Activated CD4-positive, alpha-beta memory T cell treated with anti-CD3 and anti-CD28 coated beads, Interleukin-2, amount 10 ng/mL, durations not matched to agents 7 days and 5 days (primary cell): ENCODE data around the gene FAM13A. TPM values are rescaled to one million over a fixed set of nuclear protein-coding genes. Genes with fewer than 3 reads are reported as not detected.
"Not testable (repeated sequence)": the region's sequence is repeated elsewhere in the genome, so short reads cannot be mapped to it uniquely, and the experiment has no call there.

Experiments used
- CTCF ChIA-PET: fragments of 350-600 bp; sonication (Branson Sonifier 250); formaldehyde crosslinking; loops from one replicate; lab custom pipeline; 2021; ENCODE audit warnings: antibody characterized with exemption, inconsistent platforms; lab: Charles Lee
- POLR2A ChIA-PET: fragments of 350-600 bp; sonication (Branson Sonifier 250); formaldehyde crosslinking; loops from one replicate; lab custom pipeline; 2021; ENCODE audit warnings: antibody characterized with exemption; lab: Charles Lee
- DNase-seq: peaks from one replicate; pipeline ENCODE4 v3.0.0-alpha.2; 2020
- H3K27ac Mint-ChIP-seq: one replicate; pipeline ENCODE4 v1.8.0; 2021; ENCODE audit warnings: mild to moderate bottlenecking, mixed read lengths
- H3K27me3 Mint-ChIP-seq: one replicate; pipeline ENCODE4 v1.8.0; 2021; ENCODE audit warnings: mixed read lengths
- H3K36me3 Mint-ChIP-seq: one replicate; pipeline ENCODE4 v1.8.0; 2021; ENCODE audit warnings: low read depth, mixed read lengths
- H3K4me1 Mint-ChIP-seq: one replicate; pipeline ENCODE4 v1.8.0; 2021; ENCODE audit warnings: mixed read lengths
- H3K4me3 Mint-ChIP-seq: one replicate; pipeline ENCODE4 v1.8.0; 2021; ENCODE audit warnings: mild to moderate bottlenecking, mixed read lengths
- H3K9me3 Mint-ChIP-seq: one replicate; pipeline ENCODE4 v1.8.0; 2021; ENCODE audit warnings: mixed read lengths
- total RNA-seq, 2 experiments: library from RNA; stranded (reverse); gene quantifications; one replicate each; pipeline ENCODE4 v1.2.3, GENCODE V29; 2021

FAM13A gene
- total RNA-seq, 2 experiments from 2014 or later = 9.5 to 10.1 TPM

DNA sequence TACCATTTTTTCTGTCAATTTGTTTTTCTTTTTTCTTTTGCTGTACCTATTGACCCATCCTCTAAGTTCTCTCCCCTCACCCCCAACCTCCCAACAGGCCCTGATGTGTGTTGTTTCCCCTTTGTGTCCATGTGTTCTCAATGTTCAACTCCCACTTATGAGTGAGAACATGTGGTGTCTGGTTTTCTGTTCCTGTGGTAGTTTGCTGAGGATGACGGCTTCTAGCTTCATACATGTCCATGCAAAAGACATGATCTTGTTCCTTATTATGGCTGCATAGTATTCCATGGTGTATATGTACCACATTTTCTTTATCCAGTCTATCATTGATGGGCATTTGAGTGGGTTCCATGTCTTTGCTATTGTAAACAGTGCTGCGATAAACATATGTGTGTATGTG is 859 bp upstream of the FAM13A start:
- H3K27me3 Mint-ChIP-seq, DNase-seq, H3K36me3 Mint-ChIP-seq, CTCF ChIA-PET, H3K27ac Mint-ChIP-seq, POLR2A ChIA-PET, H3K4me3 Mint-ChIP-seq: not testable (repeated sequence)
- peaks cover 14% of the 10 kb centered on the region for H3K9me3 Mint-ChIP-seq
- H3K4me1 Mint-ChIP-seq = peaks cover 22% of the 10 kb centered on the region

- ChIA-PET POLR2A (no interaction called here), CTCF (no interaction called here)
- no peak overlapping the region for H3K27ac Mint-ChIP-seq
- H3K9me3 Mint-ChIP-seq = peaks cover 6% of the 10 kb centered on the region
- peaks cover 1% of the 10 kb centered on the region for H3K27me3 Mint-ChIP-seq
- H3K4me1 Mint-ChIP-seq = peaks cover 22% of the 10 kb centered on the region
- H3K4me3 Mint-ChIP-seq = no peak overlapping the region
- no peak for DNase-seq
- no peaks in the 10 kb centered on the region for H3K36me3 Mint-ChIP-seq
Measured at GRCh38 chr4:89056292-89056952, 563 bp downstream of the FAM13A start.

- DNase-seq = no peak
- ChIA-PET CTCF (no interaction called here), POLR2A (no interaction called here)
- Mint-ChIP-seq H3K4me1 (peaks cover 22% of the 10 kb centered on the region), H3K27ac (no peak overlapping the region), H3K9me3 (peaks cover 4% of the 10 kb centered on the region), H3K36me3 (no peaks in the 10 kb centered on the region), H3K27me3 (peaks cover 1% of the 10 kb centered on the region), H3K4me3 (no peak overlapping the region)
Measured at GRCh38 chr4:89055157-89056080, 1.6 kb downstream of the FAM13A start.

DNA sequence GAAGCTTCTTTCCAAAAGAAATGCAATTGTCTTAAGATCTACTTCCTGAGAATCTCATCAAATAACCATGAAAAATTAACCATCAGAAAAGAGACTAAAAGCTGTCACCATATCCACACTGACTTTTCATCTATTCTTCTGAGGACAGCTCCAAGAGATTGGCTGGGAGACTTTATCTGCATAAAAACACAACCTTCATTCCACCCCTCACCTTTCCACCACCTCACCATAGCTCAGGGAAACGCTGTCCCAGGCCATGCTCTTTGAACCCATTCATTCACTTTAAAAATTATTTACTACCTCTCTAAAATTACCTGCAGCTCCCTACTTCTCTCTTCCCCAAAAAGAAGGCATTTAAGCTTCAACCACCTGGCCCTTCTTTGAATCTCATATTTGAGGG is 2.4 kb downstream of the FAM13A start:
- peaks cover 22% of the 10 kb centered on the region for H3K4me1 Mint-ChIP-seq
- H3K27ac Mint-ChIP-seq = no peak overlapping the region
- H3K4me3 Mint-ChIP-seq = no peak overlapping the region
- ChIA-PET CTCF (no interaction called here), POLR2A (no interaction called here)
- H3K36me3 Mint-ChIP-seq = no peaks in the 10 kb centered on the region
- peaks cover 1% of the 10 kb centered on the region for H3K27me3 Mint-ChIP-seq
- H3K9me3 Mint-ChIP-seq = peaks cover 4% of the 10 kb centered on the region
- DNase-seq = no peak

GRCh38 chr4:89049853-89050252 is 7.1 kb downstream of the FAM13A start:
- Mint-ChIP-seq H3K9me3 (peaks cover 4% of the 10 kb centered on the region), H3K4me3 (no peak overlapping the region), H3K4me1 (peaks cover 4% of the 10 kb centered on the region), H3K27ac (no peak overlapping the region), H3K36me3 (no peaks in the 10 kb centered on the region), H3K27me3 (peaks cover 1% of the 10 kb centered on the region)
- no peak for DNase-seq
- CTCF ChIA-PET = no interaction called here
- POLR2A ChIA-PET = no interaction called here

- DNase-seq = no peak
- Mint-ChIP-seq H3K4me3 (no peak overlapping the region), H3K27me3 (peaks cover 1% of the 10 kb centered on the region), H3K9me3 (peaks cover 4% of the 10 kb centered on the region), H3K4me1 (no peaks in the 10 kb centered on the region), H3K36me3 (no peaks in the 10 kb centered on the region), H3K27ac (no peak overlapping the region)
- ChIA-PET CTCF (no interaction called here), POLR2A (no interaction called here)
Measured at GRCh38 chr4:89048906-89049601, 7.9 kb downstream of the FAM13A start.

DNA sequence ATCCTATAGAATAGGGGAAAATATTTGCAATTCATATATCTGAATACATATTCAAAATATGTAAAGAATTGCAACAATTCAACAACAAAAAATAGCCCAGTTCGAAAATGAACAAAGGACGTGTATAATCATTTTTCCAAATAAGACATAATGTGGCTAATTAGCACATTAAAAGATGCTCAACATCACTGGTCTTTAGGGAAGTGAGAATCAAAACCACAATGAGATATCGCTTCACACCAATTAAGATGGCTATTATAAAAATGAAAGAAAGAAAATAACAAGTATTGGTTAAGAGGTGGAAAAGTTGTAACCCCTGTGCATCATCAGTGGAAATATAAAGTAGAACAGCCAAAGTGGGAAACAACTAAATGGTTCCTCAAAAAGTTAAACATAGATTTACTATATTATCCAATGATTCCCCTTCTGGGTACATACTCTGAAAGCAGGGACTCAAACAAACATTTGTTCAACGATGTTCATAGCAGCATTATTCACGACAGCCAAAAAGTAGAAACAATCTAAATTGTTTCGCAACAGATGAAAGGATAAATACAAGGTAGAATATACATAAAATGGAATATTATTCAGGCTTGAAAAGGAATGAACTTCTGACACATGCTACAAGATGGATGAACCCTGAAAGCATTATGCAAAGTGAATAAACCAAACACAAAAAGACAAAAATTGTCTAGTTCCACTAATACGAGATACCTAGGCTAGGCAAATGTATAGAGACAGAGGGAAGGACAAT is 12.7 kb downstream of the FAM13A start:
- Mint-ChIP-seq H3K4me1 (no peaks in the 10 kb centered on the region), H3K9me3 (no peaks in the 10 kb centered on the region), H3K27ac (no peak overlapping the region), H3K36me3 (no peaks in the 10 kb centered on the region), H3K27me3 (peaks cover 2% of the 10 kb centered on the region), H3K4me3 (no peak overlapping the region)
- ChIA-PET POLR2A (no interaction called here), CTCF (no interaction called here)
- no peak for DNase-seq

DNA sequence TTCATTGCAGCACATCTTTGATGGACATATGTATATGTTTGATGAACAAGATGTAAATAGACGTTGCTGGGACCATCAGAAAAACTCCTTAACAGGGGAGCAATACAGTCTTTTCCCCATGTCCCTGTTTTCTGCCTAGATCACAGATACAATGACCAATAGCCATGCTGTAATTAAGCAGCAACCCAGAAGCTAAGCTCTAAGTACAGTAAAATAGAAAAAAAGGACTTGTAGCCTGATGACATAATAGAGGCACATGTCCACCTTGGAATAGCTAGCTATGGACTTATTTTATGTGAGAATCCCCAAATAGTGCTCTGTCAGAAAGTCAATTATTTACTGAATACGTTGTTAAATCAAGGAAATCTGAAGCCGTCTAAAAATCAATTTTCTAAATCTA is 14.9 kb downstream of the FAM13A start:
- H3K27me3 Mint-ChIP-seq = peaks cover 2% of the 10 kb centered on the region
- no peaks in the 10 kb centered on the region for H3K4me1 Mint-ChIP-seq
- no peak overlapping the region for H3K4me3 Mint-ChIP-seq
- ChIA-PET POLR2A (no interaction called here), CTCF (no interaction called here)
- no peaks in the 10 kb centered on the region for H3K9me3 Mint-ChIP-seq
- H3K27ac Mint-ChIP-seq = no peak overlapping the region
- no peak for DNase-seq
- H3K36me3 Mint-ChIP-seq = no peaks in the 10 kb centered on the region

- DNase-seq = no peak
- H3K27ac Mint-ChIP-seq = no peak overlapping the region
- peaks cover 12% of the 10 kb centered on the region for H3K9me3 Mint-ChIP-seq
- peaks cover 2% of the 10 kb centered on the region for H3K27me3 Mint-ChIP-seq
- H3K36me3 Mint-ChIP-seq = no peaks in the 10 kb centered on the region
- ChIA-PET CTCF (no interaction called here), POLR2A (no interaction called here)
- no peak overlapping the region for H3K4me3 Mint-ChIP-seq
- no peaks in the 10 kb centered on the region for H3K4me1 Mint-ChIP-seq
Measured at GRCh38 chr4:89039730-89040338, 17.2 kb downstream of the FAM13A start.

- POLR2A ChIA-PET = no interaction called here
- DNase-seq = no peak
- H3K36me3 Mint-ChIP-seq = no peaks in the 10 kb centered on the region
- H3K4me1 Mint-ChIP-seq = no peaks in the 10 kb centered on the region
- CTCF ChIA-PET = no interaction called here
- peaks cover 13% of the 10 kb centered on the region for H3K9me3 Mint-ChIP-seq
- H3K27me3 Mint-ChIP-seq = peaks cover 2% of the 10 kb centered on the region
- H3K4me3 Mint-ChIP-seq = no peak overlapping the region
- no peak overlapping the region for H3K27ac Mint-ChIP-seq
Measured at GRCh38 chr4:89036535-89036934, 20.4 kb downstream of the FAM13A start.

DNA sequence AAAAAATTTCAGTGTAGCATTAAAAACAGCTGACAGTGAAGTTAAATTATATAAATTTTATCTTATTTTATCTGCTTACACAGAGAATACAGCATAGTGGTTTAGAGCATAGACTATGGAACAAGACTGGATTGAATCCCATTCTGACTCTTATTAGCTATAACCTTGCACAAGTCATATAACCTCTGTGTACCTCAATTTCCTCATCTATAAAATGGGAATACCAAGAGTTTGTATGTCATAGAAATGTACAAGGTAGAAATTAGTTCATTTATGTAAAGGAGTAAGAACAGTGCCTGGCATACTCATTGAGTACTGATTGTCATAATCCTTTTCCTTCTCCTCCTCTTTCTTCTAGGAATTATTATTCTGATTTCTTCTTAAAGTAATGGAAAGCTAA is 25.7 kb downstream of the FAM13A start:
- H3K4me3 Mint-ChIP-seq = no peak overlapping the region
- peaks cover 10% of the 10 kb centered on the region for H3K9me3 Mint-ChIP-seq
- no peak overlapping the region for H3K27ac Mint-ChIP-seq
- H3K36me3 Mint-ChIP-seq = no peaks in the 10 kb centered on the region
- ChIA-PET POLR2A (no interaction called here), CTCF (interaction anchor here (1.4 kb wide), 1 partner anchor 9 kb away, joined by 5 read pairs; no protein-coding TSS in a partner anchor)
- peaks cover 2% of the 10 kb centered on the region for H3K4me1 Mint-ChIP-seq
- no peak for DNase-seq
- H3K27me3 Mint-ChIP-seq = peaks cover 3% of the 10 kb centered on the region

DNA sequence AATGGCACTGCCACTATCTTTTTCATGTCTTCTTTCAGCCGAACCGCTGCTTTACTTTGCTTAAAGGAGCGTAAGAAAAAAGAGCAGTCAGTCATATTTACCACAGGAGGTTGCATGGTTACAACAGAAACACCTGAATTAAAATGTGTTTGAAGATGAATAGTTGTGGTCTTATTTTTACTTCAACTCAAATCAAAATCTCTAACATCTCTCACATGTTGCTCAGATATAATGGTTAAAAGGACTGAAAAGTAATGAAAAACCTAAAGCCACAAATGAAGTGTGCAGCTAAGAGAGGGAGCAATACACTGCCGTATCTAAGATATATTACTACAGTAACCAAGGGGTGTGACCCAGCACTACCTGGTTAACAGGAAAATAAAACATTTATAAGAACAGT is 27.4 kb downstream of the FAM13A start:
- ChIA-PET CTCF (no interaction called here), POLR2A (no interaction called here)

More for the DNA sequence above, 27.4 kb downstream of the FAM13A start:
- no peak for DNase-seq
- Mint-ChIP-seq H3K9me3 (no peaks in the 10 kb centered on the region), H3K27ac (no peak overlapping the region), H3K36me3 (no peaks in the 10 kb centered on the region), H3K4me1 (peaks cover 2% of the 10 kb centered on the region), H3K4me3 (no peak overlapping the region), H3K27me3 (peaks cover 3% of the 10 kb centered on the region)
